AG09309 (cell line): Measurements from ENCODE around the gene PPM1H.

Experiments used
- DNase-seq: peaks from one replicate; pipeline ENCODE4 v3.0.0-alpha.2; 2010; ENCODE audit warnings: low read depth
- H3K4me3 ChIP-seq: 2 replicates; pipeline ENCODE4 v1.5.1; 2011; ENCODE audit warnings: mild to moderate bottlenecking, low read depth, low read length, moderate library complexity; ENCODE audit not compliant: control insufficient read depth
- TF ChIP-seq, protein P1 (sequence below): IDR thresholded peaks from 2 replicates; pipeline ENCODE4 v1.5.1; 2011; ENCODE audit warnings: mild to moderate bottlenecking, low read depth, low read length, inconsistent platforms; ENCODE audit not compliant: insufficient read depth, control insufficient read depth; ENCODE audit errors: missing control alignments

Gene PPM1H

DNA sequence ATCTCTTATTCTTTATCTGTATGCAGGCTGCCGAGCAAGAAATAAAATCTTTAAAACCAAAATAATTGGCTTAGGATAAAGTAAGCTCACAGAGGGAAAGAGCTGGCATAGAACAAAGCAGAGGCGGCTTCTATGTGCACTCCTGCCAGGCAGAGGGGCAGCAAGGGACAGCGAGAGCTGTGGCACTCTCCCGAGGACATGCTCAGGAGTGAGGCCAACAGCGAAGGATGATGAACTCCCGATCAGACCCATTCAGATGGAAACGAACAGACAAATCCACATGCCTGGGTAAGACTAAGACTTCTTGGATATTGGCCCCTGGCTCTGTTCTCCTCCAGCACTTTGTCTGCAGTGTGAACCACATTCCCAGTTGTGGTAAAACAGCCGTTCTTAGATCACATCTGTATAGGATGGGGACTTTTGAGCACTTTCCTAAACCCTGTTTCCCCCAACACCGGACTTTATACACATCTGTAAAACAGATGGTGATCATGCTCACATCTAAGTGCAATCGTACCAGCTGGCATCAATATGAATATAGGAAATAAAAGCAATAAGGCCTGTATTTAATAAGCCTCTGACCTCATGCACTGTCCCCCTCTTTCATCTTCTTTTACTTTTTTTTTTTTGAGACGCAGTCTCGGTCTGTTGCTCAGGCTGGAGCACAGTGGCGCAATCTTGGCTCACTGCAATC is 134.1 kb downstream of the PPM1H start:
- H3K4me3 ChIP-seq = no peak overlapping the region
- DNase-seq = no peak
- TF ChIP-seq, protein P1, sequence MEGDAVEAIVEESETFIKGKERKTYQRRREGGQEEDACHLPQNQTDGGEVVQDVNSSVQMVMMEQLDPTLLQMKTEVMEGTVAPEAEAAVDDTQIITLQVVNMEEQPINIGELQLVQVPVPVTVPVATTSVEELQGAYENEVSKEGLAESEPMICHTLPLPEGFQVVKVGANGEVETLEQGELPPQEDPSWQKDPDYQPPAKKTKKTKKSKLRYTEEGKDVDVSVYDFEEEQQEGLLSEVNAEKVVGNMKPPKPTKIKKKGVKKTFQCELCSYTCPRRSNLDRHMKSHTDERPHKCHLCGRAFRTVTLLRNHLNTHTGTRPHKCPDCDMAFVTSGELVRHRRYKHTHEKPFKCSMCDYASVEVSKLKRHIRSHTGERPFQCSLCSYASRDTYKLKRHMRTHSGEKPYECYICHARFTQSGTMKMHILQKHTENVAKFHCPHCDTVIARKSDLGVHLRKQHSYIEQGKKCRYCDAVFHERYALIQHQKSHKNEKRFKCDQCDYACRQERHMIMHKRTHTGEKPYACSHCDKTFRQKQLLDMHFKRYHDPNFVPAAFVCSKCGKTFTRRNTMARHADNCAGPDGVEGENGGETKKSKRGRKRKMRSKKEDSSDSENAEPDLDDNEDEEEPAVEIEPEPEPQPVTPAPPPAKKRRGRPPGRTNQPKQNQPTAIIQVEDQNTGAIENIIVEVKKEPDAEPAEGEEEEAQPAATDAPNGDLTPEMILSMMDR = no peak

DNA sequence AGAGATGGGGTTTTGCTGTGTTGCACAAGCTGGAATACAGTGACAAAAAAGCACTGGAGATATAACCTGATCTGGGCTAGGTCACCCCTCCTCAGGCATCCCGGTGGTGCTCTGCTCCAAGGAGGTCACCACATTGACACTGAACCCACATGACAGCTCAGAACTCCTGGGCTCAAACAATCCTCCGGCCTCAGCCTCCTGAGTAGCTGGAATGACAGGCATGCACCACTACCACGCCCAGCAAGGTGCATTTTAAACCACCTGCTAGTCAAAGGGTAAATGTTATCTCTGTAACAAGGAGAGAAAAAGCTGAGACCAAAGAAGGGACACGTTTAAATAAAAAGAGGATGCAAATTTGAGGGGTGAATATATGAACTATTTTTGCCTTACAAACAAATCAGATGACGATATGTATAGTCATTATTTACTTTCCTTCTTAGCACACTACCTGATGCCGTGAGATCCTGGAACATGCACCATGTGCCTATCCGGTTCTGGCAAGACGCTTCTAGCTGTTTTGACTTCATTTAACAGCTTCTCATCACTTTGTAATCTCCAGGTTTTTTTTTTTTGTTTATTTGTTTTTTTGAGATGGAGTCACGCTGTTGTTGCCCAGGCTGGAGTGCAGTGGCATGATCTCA is 135.1 kb downstream of the PPM1H start:
- no peak overlapping the region for H3K4me3 ChIP-seq
- TF ChIP-seq, protein P1 = no peak
- no peak for DNase-seq

DNA sequence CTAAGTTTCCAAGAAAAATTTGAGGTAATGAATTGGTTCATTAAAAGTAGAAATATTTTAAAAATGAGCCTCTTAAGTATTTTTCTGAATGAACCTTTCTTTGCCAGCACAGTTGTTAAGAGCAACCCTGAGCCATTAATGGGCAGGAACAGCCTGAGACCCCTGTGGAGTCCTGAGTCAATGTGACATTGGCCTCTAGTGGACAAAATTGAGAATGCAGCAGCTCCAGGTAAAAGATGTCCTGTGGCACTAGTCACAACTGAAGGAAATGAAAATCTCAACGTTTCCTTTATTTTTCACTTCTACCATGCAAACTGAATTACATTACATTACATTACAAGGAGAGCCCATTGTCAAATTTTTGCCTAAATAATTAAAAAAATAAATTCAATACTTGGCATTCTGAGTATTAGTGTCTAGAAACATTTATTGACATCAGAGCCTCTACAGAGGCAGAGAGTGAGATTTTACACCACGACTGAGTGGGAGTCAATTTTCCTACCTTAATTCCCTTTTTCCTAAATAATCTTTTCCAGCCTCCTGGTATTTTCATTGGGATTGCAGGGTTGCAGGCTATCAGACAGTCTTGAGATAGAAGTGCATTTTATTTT is 135.7 kb downstream of the PPM1H start:
- H3K4me3 ChIP-seq = no peak overlapping the region
- TF ChIP-seq, protein P1 = peak; percentile 91
- no peak for DNase-seq

DNA sequence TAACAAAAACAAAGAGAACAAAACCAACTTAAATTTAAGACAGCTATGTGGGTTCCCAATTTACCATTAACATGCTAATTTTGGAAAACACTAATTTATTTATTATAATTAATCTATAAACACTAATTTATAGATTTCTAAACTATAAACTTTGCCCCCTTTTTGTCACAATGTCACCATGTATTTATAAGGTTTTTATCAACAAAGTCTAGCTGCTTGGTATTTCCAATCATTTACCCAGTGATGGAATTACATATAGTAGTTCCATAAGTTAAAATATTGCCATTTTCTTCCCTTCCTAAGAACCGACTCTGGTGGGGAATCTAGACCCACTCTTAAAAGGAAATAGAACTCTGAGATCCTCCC is 140.7 kb downstream of the PPM1H start:
- TF ChIP-seq, protein P1 = no peak
- H3K4me3 ChIP-seq = no peak overlapping the region
- DNase-seq = no peak

DNA sequence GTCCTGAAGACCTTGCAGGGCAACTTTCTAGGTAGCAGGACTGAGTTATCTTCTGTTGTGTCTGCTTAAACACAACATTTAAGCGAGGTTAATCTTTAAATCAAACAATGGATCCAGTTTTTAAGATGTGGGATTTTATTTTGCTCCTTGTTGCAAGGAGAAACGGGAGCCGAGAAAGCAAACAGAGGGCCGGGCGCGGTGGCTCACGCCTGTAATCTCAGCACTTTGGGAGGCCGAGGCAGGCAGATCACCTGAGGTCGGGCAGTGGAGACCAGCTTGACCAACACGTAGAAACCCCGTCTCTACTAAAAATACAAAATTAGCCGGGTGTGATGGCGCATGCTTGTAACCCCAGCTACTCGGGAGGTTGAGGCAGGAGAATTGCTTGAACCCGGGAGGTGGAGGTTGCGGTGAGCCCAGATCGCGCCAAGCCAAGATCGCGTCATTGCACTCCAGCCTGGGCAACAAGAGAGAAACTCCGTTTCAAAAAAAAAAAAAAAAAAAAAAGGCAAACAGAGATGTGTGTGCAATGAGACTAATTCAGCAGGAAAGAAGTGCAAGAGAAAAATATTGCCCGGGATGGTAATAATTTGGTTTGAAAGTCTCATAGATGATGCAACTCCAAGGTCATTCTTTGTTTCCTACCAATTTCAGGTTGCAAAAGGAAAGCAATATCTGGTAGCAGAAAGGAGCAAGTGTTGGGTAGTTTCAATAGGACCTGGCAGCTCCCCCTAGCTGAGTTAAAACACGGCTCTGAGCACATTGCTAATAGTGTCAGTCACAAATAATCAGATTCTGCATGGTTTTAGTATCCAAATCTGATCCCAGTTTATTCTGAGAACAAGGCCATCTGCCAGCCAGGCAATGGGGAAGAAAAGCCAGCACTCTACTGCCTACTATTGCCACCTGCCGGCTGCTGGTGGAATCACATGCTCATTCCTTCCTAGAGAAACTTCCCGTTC is 141.4 kb downstream of the PPM1H start:
- H3K4me3 ChIP-seq = no peak overlapping the region
- TF ChIP-seq, protein P1 = peak; percentile 89
- DNase-seq = peak; percentile 94

DNA sequence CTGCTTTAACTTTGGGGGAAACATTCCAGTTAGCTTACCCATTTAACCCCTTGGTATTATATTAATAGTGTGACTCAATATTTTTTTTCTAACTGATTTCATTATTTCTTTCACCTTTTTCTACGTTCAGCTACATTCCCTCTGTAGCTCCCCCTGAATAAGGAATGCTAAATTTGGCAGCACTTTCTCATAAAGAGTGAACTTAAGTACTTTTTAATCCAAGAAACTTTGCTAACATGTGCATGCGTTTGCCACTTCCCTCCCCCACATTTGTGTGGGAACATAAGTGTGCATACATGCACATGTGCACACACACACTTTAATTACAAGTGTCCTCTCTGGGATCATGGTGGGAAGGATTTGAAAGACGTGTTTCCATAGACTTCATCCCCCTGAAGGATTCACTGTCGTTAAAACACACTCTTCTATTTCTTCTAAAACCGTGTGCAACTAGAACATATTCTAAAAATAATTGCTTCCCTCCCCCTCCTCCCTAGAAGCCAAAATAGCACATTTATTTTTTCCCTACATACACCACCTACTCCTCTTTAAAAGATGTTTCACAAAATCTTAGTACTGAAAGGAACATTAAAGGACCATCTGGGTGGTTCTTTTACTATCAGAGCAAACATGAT is 142.6 kb downstream of the PPM1H start:
- DNase-seq = no peak
- H3K4me3 ChIP-seq = no peak overlapping the region
- TF ChIP-seq, protein P1 = no peak
